Hepatocyte (in vitro differentiated cells): ENCODE measurements around the gene CLCN1. TPM values are rescaled to one million over a fixed set of nuclear protein-coding genes. Genes with fewer than 3 reads are reported as not detected.

Source experiments
- DNase-seq: peaks from one replicate; pipeline ENCODE4 v3.0.0-alpha.2; 2016; ENCODE audit warnings: low spot score
- H2AFZ ChIP-seq: fragments of 200-600 bp; sonication (generic); 2 replicates; pipeline ENCODE4 v1.6.0; 2016; ENCODE audit warnings: antibody characterized with exemption, mild to moderate bottlenecking
- H3K27ac ChIP-seq: fragments of 200-600 bp; sonication (generic); 2 replicates; pipeline ENCODE4 v1.5.1; 2016; ENCODE audit warnings: mild to moderate bottlenecking
- H3K27me3 ChIP-seq: fragments of 200-600 bp; sonication (generic); 2 replicates; pipeline ENCODE4 v1.6.1; 2016
- H3K36me3 ChIP-seq: fragments of 200-600 bp; sonication (generic); replicated peaks from 2 replicates; pipeline ENCODE4 v1.5.1; 2016; ENCODE audit warnings: low read depth; ENCODE audit not compliant: insufficient read depth
- H3K4me1 ChIP-seq: fragments of 200-600 bp; sonication (generic); 2 replicates; pipeline ENCODE4 v1.5.1; 2016; ENCODE audit warnings: mild to moderate bottlenecking, moderate library complexity; ENCODE audit not compliant: insufficient read depth
- H3K4me2 ChIP-seq: fragments of 200-600 bp; sonication (generic); 2 replicates; pipeline ENCODE4 v1.6.0; 2016
- H3K4me3 ChIP-seq: fragments of 200-600 bp; sonication (generic); 2 replicates; pipeline ENCODE4 v1.5.1; 2016; ENCODE audit warnings: mild to moderate bottlenecking
- H3K79me2 ChIP-seq: fragments of 200-600 bp; sonication (generic); 2 replicates; pipeline ENCODE4 v1.6.0; 2017; ENCODE audit warnings: mild to moderate bottlenecking
- H3K9me2 ChIP-seq: fragments of 200-600 bp; sonication (generic); replicated peaks from 2 replicates; pipeline ENCODE4 v1.6.0; 2017; ENCODE audit warnings: mild to moderate bottlenecking; ENCODE audit not compliant: insufficient read depth
- H3K9me3 ChIP-seq: fragments of 200-600 bp; sonication (generic); 2 replicates; pipeline ENCODE4 v1.5.1; 2016; ENCODE audit warnings: low read depth, mild to moderate bottlenecking
- H4K20me1 ChIP-seq: fragments of 200-600 bp; sonication (generic); 2 replicates; pipeline ENCODE4 v1.6.0; 2016; ENCODE audit warnings: mild to moderate bottlenecking; ENCODE audit not compliant: insufficient read depth, poor library complexity, severe bottlenecking
- CTCF ChIP-seq: fragments of 200-600 bp; sonication (generic); IDR thresholded peaks from 2 replicates; pipeline ENCODE4 v1.5.1; 2016; ENCODE audit warnings: antibody characterized with exemption, mild to moderate bottlenecking; ENCODE audit not compliant: poor library complexity
- EZH2 ChIP-seq: fragments of 200-600 bp; sonication (generic); IDR thresholded peaks from 2 replicates; pipeline ENCODE4 v1.6.1; 2016; ENCODE audit warnings: antibody characterized with exemption, mild to moderate bottlenecking, borderline replicate concordance
- EZH2phosphoT487 ChIP-seq: fragments of 200-600 bp; sonication (generic); IDR thresholded peaks from one replicate; pipeline ENCODE4 v1.6.1; 2018; ENCODE audit warnings: antibody characterized with exemption, mild to moderate bottlenecking, low read depth, moderate library complexity; ENCODE audit not compliant: unreplicated experiment, severe bottlenecking
- WGBS: methylation state at CpG from one replicate; pipeline ENCODE4 v1.1.6; 2016; ENCODE audit warnings: low lambda C conversion rate; ENCODE audit errors: missing lambda C conversion rate; 5-methylcytosine and 5-hydroxymethylcytosine counted together
- polyA plus RNA-seq: library from polyadenylated mRNA; unstranded; fragments of >200 nt; fragmentation: Nextera tagmentation; extraction: Ambion mirVana; gene quantifications from 2 replicates; pipeline ENCODE4 v1.2.1, GENCODE V29; 2016
- total RNA-seq: library from RNA; depleted of rRNA; stranded (reverse); fragments of >200 nt; gene quantifications from 2 replicates; pipeline ENCODE4 v1.2.3, GENCODE V29; 2014

CLCN1 gene
- total and polyA plus RNA-seq, 2 experiments from 2014 or later: 0.07 TPM; not detected in 1

DNA sequence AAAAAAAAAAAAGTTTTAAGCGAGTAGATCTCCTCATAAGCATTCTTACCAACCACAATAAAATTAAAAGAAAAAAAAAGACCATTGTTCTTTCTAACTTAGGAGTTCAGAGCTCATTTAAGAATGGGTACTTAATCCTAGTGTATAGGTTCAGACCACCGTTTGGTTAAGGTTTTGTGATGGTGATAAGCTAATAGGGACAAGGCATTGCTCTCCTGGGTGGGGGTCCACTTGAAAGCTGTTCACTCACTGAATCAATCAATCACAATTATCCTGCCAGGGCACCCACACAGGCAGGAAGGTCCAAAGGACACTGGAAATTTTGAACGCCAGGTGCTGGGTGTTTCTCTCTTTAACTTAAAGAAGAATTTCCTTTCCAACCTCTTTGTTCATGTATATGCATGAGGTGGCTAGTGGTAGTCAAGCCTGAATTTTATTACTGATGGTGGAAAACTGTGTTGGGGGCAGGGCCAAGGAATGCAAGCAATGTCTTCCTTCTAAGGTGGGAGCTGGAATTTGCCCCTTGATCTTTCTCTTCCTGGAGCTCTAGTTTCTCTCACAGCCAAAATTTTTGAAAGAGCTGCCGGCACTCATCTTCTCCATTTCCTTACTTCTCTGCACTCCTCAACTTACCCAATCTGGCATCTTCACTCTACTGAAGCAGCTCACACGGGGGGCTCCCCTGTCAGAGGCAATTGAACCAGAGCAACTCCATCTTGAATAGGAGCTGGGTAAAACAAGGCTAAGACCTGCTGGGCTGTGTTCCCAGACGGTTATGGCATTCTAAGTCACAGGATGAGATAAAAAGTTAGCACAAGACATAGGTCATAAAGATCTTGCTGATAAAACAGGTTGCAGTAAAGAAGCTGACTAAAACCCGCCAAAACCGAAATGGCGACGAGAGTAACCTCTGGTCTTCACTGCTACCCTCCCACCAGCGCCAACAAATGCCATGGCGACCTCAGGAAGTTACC, 54.1 kb downstream of the CLCN1 start:
- Histone ChIP-seq H3K27ac (peak overlapping the region; percentile 86), H3K36me3 (no peaks in the 10 kb centered on the region), H3K4me2 (no peak overlapping the region), H3K79me2 (no peaks in the 10 kb centered on the region), H3K27me3 (peaks cover 4% of the 10 kb centered on the region), H3K9me2 (no peaks in the 10 kb centered on the region), H4K20me1 (no peaks in the 10 kb centered on the region), H3K4me3 (no peak overlapping the region), H3K4me1 (peaks cover 8% of the 10 kb centered on the region), H2AFZ (no peak overlapping the region), H3K9me3 (no peaks in the 10 kb centered on the region)
- WGBS: 51% methylated on average over 12 of the region's 12 CpGs
- DNase-seq: no peak
- TF ChIP-seq EZH2: no peak
- TF ChIP-seq CTCF: no peak
- no peak for TF ChIP-seq EZH2phosphoT487

- no peak overlapping the region for H3K27ac ChIP-seq
- DNase-seq: no peak
Observed at GRCh38 chr7:143372070-143372469, 56.2 kb downstream of the CLCN1 start.

GRCh38 chr7:143373255-143373794, 57.4 kb downstream of the CLCN1 start:
- 72% methylated on average over 4 of the region's 4 CpGs for WGBS
- TF ChIP-seq CTCF (no peak), EZH2 (no peak)
- H3K4me1 ChIP-seq: peaks cover 8% of the 10 kb centered on the region

More at GRCh38 chr7:143372070-143372469, 56.2 kb downstream of the CLCN1 start:
- Histone ChIP-seq H3K4me2 (no peak overlapping the region), H3K9me3 (no peaks in the 10 kb centered on the region), H3K4me1 (peaks cover 8% of the 10 kb centered on the region), H3K36me3 (no peaks in the 10 kb centered on the region), H2AFZ (no peak overlapping the region), H3K79me2 (no peaks in the 10 kb centered on the region), H4K20me1 (no peaks in the 10 kb centered on the region), H3K4me3 (no peak overlapping the region), H3K9me2 (no peaks in the 10 kb centered on the region), H3K27me3 (no peaks in the 10 kb centered on the region)
- TF ChIP-seq EZH2phosphoT487 (no peak), CTCF (no peak), EZH2 (no peak)
- 72% methylated on average over 4 of the region's 4 CpGs for WGBS

More at GRCh38 chr7:143373255-143373794, 57.4 kb downstream of the CLCN1 start:
- Histone ChIP-seq H3K4me2 (no peak overlapping the region), H3K4me3 (no peak overlapping the region), H3K9me3 (no peaks in the 10 kb centered on the region), H3K27me3 (no peaks in the 10 kb centered on the region), H3K9me2 (no peaks in the 10 kb centered on the region), H3K27ac (no peak overlapping the region), H3K36me3 (no peaks in the 10 kb centered on the region), H2AFZ (no peak overlapping the region), H4K20me1 (no peaks in the 10 kb centered on the region), H3K79me2 (no peaks in the 10 kb centered on the region)
- DNase-seq: no peak
